NT2/D1 (cell line): ENCODE measurements around the gene CACNB2.

ENCODE experiments used
- YY1 ChIP-seq: IDR thresholded peaks from 2 replicates; pipeline ENCODE4 v1.6.1; 2011; ENCODE audit not compliant: insufficient read length, insufficient read depth
- ZNF274 ChIP-seq: IDR thresholded peaks from 2 replicates; pipeline ENCODE4 v1.6.1; 2011; ENCODE audit warnings: mild to moderate bottlenecking, low read depth, low read length

DNA sequence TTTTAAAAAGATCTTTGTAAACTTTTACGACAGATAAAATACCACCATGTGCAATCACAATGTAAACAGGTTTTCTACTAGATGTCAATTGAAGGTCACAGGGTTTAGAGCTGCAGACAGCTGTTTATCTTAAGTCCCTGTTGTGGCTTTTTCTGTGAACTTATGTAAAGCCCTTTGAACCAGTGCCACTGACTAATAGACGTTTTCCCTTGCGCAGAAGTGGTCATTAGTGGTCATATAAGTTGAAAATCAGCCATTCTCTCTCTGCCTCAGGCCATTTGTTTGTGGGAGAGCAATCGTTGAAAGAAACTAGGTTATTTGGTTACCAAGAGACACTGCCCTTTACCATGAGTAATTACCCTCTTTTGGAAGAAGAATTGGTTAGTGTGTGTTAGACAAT lies 23.9 kb downstream of the CACNB2 start:
- TF ChIP-seq YY1 (no peak), ZNF274 (no peak)
